Measurements from ENCODE around the gene MUCL3.

DNA sequence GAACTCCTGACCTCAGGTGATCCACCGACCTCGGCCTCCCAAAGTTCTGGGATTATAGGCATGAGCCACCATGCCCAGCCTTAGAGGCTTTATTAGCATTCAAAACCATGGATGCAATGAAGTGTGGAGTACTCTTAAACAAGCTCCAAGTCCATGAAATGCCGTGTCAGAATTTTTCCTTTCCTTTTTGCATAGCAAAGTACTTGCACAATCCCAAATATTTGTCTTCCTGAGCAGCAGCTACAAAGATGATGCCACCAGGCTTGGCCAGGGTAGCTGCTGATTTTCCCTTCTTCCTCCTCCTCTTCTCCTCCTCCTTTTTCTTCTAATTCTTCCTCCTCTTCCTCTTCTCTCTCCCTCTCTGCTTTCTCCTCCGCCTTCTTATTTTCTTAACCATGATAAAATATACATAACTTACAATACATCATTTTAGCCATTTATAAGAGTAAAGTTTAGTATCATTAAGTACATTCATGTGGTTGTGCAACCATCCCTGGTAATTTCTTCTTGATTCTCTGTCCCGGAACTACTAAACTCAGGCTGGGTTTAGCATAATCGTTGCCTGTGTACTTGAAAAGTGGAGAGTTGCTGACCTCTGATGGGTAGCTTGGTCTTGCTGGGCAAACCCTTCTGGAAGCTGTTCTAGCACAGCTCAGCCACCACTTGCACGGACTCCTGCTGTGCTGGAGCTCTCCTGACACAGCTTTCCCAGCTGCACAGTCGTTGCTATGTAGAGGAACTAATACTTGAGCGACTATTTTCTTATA is 20.3 kb downstream of the MUCL3 start:
- TF ChIP-seq, protein P1, sequence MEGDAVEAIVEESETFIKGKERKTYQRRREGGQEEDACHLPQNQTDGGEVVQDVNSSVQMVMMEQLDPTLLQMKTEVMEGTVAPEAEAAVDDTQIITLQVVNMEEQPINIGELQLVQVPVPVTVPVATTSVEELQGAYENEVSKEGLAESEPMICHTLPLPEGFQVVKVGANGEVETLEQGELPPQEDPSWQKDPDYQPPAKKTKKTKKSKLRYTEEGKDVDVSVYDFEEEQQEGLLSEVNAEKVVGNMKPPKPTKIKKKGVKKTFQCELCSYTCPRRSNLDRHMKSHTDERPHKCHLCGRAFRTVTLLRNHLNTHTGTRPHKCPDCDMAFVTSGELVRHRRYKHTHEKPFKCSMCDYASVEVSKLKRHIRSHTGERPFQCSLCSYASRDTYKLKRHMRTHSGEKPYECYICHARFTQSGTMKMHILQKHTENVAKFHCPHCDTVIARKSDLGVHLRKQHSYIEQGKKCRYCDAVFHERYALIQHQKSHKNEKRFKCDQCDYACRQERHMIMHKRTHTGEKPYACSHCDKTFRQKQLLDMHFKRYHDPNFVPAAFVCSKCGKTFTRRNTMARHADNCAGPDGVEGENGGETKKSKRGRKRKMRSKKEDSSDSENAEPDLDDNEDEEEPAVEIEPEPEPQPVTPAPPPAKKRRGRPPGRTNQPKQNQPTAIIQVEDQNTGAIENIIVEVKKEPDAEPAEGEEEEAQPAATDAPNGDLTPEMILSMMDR (IDR thresholded peaks at IDR 0.05 in 2 of 3, conservative IDR thresholded peaks at IDR 0.05 in 1 of 3; ENCODE audit: borderline replicate concordance in 1 of 3, insufficient read depth in 1 of 3, low read depth in 2 of 3, low read length in 2 of 3): no peak
- TF ChIP-seq POLR2AphosphoS5 (IDR thresholded peaks at IDR 0.05; ENCODE audit: low read depth, low read length) (no peak), JUND (IDR thresholded peaks at IDR 0.05) (no peak), YY1 (IDR thresholded peaks at IDR 0.05; ENCODE audit: extremely low read depth, insufficient replicate concordance, low read depth, low read length) (no peak), EZH2 (IDR thresholded peaks at IDR 0.05) (no peak), POLR2A (IDR thresholded peaks at IDR 0.05; ENCODE audit: borderline replicate concordance, extremely low read depth, insufficient read depth, insufficient read length) (no peak), RAD21 (IDR thresholded peaks at IDR 0.05; ENCODE audit: low read depth) (no peak), SIN3A (IDR thresholded peaks at IDR 0.05; ENCODE audit: low read depth) (no peak), ZBTB33 (IDR thresholded peaks at IDR 0.05; ENCODE audit: extremely low read depth, insufficient replicate concordance, low read length) (no peak)
- TF ChIP-seq, protein P2, sequence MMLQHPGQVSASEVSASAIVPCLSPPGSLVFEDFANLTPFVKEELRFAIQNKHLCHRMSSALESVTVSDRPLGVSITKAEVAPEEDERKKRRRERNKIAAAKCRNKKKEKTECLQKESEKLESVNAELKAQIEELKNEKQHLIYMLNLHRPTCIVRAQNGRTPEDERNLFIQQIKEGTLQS (IDR thresholded peaks at IDR 0.05): no peak
